ENCODE results near the gene EIF4B.

- TF ChIP-seq CTCF (IDR thresholded peaks at IDR 0.05 in 2 of 3, conservative IDR thresholded peaks at IDR 0.05 in 1 of 3; ENCODE audit: insufficient read depth in 2 of 3, low read depth in 1 of 3, low read length in 3 of 3) (no peak), CREB3 (tag; conservative IDR thresholded peaks at IDR 0.05; ENCODE audit: low read depth) (no peak), TBP (optimal IDR thresholded peaks at IDR 0.05; ENCODE audit: low read depth, low read length) (no peak), TCF7L2 (IDR thresholded peaks at IDR 0.05; ENCODE audit: low read depth, low read length) (no peak), RCOR1 (IDR thresholded peaks at IDR 0.05; ENCODE audit: borderline replicate concordance in 1 of 2, low read depth in 2 of 2, low read length in 2 of 2) (no peak), MAFK (IDR thresholded peaks at IDR 0.05; ENCODE audit: low read length) (no peak), XRCC5 (IDR thresholded peaks at IDR 0.05; ENCODE audit: low read depth, low read length) (no peak), BRF2 (IDR thresholded peaks at IDR 0.05; ENCODE audit: borderline replicate concordance, insufficient read depth, insufficient read length) (no peak), NR2C2 (CRISPR knock-in tag; IDR thresholded peaks at IDR 0.05) (no peak), NR2C2 (tag; IDR thresholded peaks at IDR 0.05) (no peak)
These were observed 61.9 kb downstream of the EIF4B start for GRCh38 chr12:53067993-53068770.
